OCI-LY3 (cell line): ENCODE data around the gene SH3PXD2B.

Experiments used
- EZH2phosphoT487 ChIP-seq: fragments of 200-600 bp; shearing (Covaris generic); IDR thresholded peaks from 2 replicates; pipeline ENCODE4 v1.6.1; 2018; ENCODE audit warnings: antibody characterized with exemption, mixed run types, low read depth
- TF ChIP-seq, protein P1 (sequence below): fragments of 200-600, 300-600 bp; sonication (generic); IDR thresholded peaks from 2 replicates; pipeline ENCODE4 v1.5.1; 2014; ENCODE audit warnings: antibody characterized with exemption, low read length, low read depth

DNA sequence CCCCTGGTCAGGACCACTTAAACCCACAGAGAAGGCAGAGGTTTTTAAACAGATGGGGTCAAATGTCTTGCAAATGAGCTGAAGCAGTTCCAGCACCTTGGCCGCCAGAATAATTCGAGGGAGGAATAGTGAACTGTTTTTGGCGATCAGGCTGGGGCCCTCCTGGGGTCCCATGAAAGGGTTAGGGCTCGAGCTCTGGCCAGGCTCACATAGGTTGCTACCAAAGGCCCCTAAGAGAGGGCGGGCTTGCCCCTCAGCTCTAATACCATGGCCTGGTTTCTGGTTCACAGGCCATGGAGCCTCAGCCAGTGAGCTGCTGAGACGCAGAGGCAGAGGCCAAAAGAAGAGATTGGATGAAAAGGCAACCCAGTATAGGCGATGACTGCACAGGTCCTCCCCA, 96.0 kb downstream of the SH3PXD2B start:
- TF ChIP-seq, protein P1, sequence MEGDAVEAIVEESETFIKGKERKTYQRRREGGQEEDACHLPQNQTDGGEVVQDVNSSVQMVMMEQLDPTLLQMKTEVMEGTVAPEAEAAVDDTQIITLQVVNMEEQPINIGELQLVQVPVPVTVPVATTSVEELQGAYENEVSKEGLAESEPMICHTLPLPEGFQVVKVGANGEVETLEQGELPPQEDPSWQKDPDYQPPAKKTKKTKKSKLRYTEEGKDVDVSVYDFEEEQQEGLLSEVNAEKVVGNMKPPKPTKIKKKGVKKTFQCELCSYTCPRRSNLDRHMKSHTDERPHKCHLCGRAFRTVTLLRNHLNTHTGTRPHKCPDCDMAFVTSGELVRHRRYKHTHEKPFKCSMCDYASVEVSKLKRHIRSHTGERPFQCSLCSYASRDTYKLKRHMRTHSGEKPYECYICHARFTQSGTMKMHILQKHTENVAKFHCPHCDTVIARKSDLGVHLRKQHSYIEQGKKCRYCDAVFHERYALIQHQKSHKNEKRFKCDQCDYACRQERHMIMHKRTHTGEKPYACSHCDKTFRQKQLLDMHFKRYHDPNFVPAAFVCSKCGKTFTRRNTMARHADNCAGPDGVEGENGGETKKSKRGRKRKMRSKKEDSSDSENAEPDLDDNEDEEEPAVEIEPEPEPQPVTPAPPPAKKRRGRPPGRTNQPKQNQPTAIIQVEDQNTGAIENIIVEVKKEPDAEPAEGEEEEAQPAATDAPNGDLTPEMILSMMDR: no peak
- no peak for TF ChIP-seq EZH2phosphoT487
